Psoas muscle (tissue), 8 donors: ENCODE data around the gene NCDN. TPM values are rescaled to one million over a fixed set of nuclear protein-coding genes. Genes with fewer than 3 reads are reported as not detected.

ENCODE experiments used
- ATAC-seq, 4 donors: fragments of 200-7000 bp; cut with Tn5 transposase; one replicate each; pipeline ENCODE4 v1.9.1; 2020; ENCODE audit warnings: moderate library complexity in 3 of 4, mild to moderate bottlenecking in 2 of 4
- DNase-seq, 2 donors: peaks; one replicate each; pipeline ENCODE4 v3.0.0-alpha.2; 2020
- H3K27ac ChIP-seq: fragments of 200-600 bp; one replicate; pipeline ENCODE4 v1.8.0; 2022
- H3K27me3 ChIP-seq, 3 donors: fragments of 200-600 bp in 1 of 3; one replicate each; pipeline versions ENCODE4 v1.6.1 to v1.8.0; 2013 to 2022; ENCODE audit warnings: low read length in 2 of 3, mild to moderate bottlenecking in 2 of 3, moderate library complexity in 1 of 3; ENCODE audit not compliant: insufficient read depth in 3 of 3
- H3K36me3 ChIP-seq, 2 donors: fragments of 200-600 bp in 1 of 2; one replicate each; pipeline versions ENCODE4 v1.6.1 to v1.8.0; 2013 to 2022; ENCODE audit warnings: low read depth in 1 of 2, mild to moderate bottlenecking in 1 of 2, moderate library complexity in 1 of 2; ENCODE audit not compliant: insufficient read depth in 1 of 2
- H3K4me1 ChIP-seq: fragments of 200-600 bp; one replicate; pipeline ENCODE4 v1.8.0; 2022
- H3K4me3 ChIP-seq: fragments of 200-600 bp; one replicate; pipeline ENCODE4 v1.8.0; 2022; ENCODE audit warnings: mild to moderate bottlenecking
- H3K9me3 ChIP-seq: fragments of 200-600 bp; one replicate; pipeline ENCODE4 v1.8.0; 2022
- WGBS, 3 donors: extraction: QIAGEN DNeasy Blood & Tissue Kit; methylation state at CpG; one replicate each; pipeline versions ENCODE4 v1.1.6 to v1.1.7; 2013; 5-methylcytosine and 5-hydroxymethylcytosine counted together
- intact Hi-C, 2 donors: fragments of 100-400 bp; cut with DNase I; formaldehyde crosslinking; loops; one replicate each; pipeline versions ENCODE4 v1.11.0 to v1.14.2; 2022
- polyA plus RNA-seq, 3 donors: library from polyadenylated mRNA; stranded (reverse); fragments of 200-250 nt; gene quantifications; one replicate each; pipeline ENCODE4 v1.2.3, GENCODE V29; 2013
- total RNA-seq, 4 donors: library from RNA; stranded (reverse); fragmentation: NEBNext Ultra II Directional in 2 of 4; extraction: Animal tissue kit (Norgen Biotek cat#: 25700) in 2 of 4; gene quantifications; one replicate each; pipeline versions ENCODE4 v1.2.1 to v1.2.4, GENCODE V29; 2021 to 2023
- TF ChIP-seq, protein P1 (sequence below): fragments of 200-600 bp; IDR thresholded peaks from one replicate; pipeline ENCODE4 v1.8.0; 2022; ENCODE audit warnings: antibody characterized with exemption
- donor health status: healthy with polysubstance abuse.
- donor health status: DM: no; HTN: no; CAD: no; lungs with moderate emphysema.
- donor health status: Bipolar disorder and iron deficiency.
- donor health status: healthy.
- donor health status: DM: yes; HTN: yes; CAD: no.
- donor health status: DM: no; HTN: no; CAD: no.
- donor health status: DM: no; HTN: no; CAD: no.
- donor health status: DM: yes; HTN: yes; CAD: no.

NCDN gene
- total and polyA plus RNA-seq, 7 donors, result 6.8 to 23.1 (median 13.9) TPM

- H3K9me3 ChIP-seq, result no peaks in the 10 kb centered on the region
- ATAC-seq (no peak), DNase-seq (no peak)
- WGBS, 3 donors, result 91 to 93% (median 92%) methylated on average over 2 of the region's 2 CpGs
- no peaks in the 10 kb centered on the region for H3K36me3 ChIP-seq
- H3K4me1 ChIP-seq, result peaks cover 64% of the 10 kb centered on the region
- intact Hi-C loops, result no loop called here
- H3K4me3 ChIP-seq, result no peak overlapping the region
- no peaks in the 10 kb centered on the region for H3K27me3 ChIP-seq
- TF ChIP-seq, protein P1, sequence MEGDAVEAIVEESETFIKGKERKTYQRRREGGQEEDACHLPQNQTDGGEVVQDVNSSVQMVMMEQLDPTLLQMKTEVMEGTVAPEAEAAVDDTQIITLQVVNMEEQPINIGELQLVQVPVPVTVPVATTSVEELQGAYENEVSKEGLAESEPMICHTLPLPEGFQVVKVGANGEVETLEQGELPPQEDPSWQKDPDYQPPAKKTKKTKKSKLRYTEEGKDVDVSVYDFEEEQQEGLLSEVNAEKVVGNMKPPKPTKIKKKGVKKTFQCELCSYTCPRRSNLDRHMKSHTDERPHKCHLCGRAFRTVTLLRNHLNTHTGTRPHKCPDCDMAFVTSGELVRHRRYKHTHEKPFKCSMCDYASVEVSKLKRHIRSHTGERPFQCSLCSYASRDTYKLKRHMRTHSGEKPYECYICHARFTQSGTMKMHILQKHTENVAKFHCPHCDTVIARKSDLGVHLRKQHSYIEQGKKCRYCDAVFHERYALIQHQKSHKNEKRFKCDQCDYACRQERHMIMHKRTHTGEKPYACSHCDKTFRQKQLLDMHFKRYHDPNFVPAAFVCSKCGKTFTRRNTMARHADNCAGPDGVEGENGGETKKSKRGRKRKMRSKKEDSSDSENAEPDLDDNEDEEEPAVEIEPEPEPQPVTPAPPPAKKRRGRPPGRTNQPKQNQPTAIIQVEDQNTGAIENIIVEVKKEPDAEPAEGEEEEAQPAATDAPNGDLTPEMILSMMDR, result no peak
- H3K27ac ChIP-seq, result no peak overlapping the region
Measured at GRCh38 chr1:35536556-35537162, 20.9 kb upstream of the NCDN start.

- Histone ChIP-seq H3K36me3 (no peaks in the 10 kb centered on the region), H3K27me3 (no peaks in the 10 kb centered on the region), H3K4me3 (no peak overlapping the region), H3K4me1 (peaks cover 58% of the 10 kb centered on the region), H3K9me3 (no peaks in the 10 kb centered on the region), H3K27ac (peak overlapping the region; percentile 8)
- WGBS, 3 donors, result 97 to 98% (median 97%) methylated on average over 1 of the region's 1 CpG
- intact Hi-C loops, result no loop called here
- no peak for DNase-seq
- TF ChIP-seq, protein P1, result no peak
- ATAC-seq, result no peak
Measured at GRCh38 chr1:35537806-35538205, 19.8 kb upstream of the NCDN start.

DNA sequence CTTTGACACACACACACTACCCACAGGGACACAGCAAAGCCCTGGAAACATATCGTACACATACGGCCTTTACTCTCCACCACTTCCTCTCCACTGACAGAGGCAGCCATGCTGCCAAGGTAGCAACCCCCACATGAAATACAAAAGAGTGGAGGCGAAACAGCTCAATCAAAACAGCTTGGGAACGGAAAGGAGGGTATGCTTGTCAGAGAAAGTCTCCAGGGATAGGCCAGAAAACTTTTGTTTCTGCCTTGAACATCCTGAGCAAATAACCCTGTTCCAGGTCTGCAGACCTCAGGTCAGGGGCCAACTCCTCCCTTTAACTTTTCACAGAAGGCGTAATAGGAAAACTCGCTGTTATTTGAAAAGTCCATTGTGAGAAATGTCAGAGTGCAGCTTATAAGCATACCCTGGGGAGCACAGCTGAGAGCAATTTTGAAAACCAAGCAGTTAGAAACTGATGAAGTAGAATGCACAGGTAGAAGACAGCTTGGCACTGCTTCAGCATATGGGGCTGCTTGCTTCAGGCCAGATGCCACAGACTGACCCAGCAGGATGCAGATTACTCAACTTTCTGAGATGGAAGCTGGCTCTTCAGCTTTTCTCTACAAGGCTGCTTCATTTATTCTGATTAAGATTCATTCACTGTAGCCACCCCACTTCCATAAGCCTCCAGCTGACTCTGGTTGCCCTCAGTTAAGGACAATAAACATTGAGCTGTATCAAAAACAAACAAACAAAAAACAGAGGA lies 18.4 kb upstream of the NCDN start:
- intact Hi-C loops, result no loop called here
- no peaks in the 10 kb centered on the region for H3K9me3 ChIP-seq
- no peak overlapping the region for H3K4me3 ChIP-seq
- ATAC-seq, result peak in 2 of 4 donors; percentile 31 to 44
- H3K4me1 ChIP-seq, result peaks cover 54% of the 10 kb centered on the region
- 60 to 79% (median 66%) methylated on average over 6 of the region's 6 CpGs for WGBS, 3 donors
- peak overlapping the region; percentile 42 for H3K27ac ChIP-seq
- H3K36me3 ChIP-seq, result no peaks in the 10 kb centered on the region
- H3K27me3 ChIP-seq, result no peaks in the 10 kb centered on the region
- TF ChIP-seq, protein P1, result no peak
- DNase-seq, result no peak

DNA sequence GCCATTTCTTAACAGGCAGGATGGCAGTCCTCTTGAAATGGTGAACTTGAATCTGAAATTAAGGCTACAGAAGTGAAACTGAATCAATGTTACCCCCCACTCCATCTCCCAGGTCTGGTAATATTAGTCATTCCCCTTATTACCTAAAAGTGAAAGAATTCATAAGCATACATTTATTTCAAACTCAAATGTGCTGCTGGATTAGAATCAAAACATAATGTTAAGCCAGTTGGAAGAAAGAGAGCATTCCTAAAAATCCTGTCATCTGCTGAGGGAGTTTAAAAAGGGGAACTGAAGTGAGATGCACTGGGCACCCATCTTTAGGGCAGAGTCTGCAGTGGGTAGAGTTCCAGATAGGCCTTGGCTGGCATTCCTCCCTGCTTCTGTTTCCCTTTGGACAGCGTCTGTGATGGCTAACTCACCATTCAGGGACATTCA lies 17.8 kb upstream of the NCDN start:
- Histone ChIP-seq H3K4me3 (no peak overlapping the region), H3K4me1 (peaks cover 53% of the 10 kb centered on the region), H3K9me3 (no peaks in the 10 kb centered on the region), H3K27ac (peak overlapping the region; percentile 42), H3K27me3 (no peaks in the 10 kb centered on the region), H3K36me3 (peaks cover 0 to 4% of the 10 kb centered on the region in 2 donors)
- 0 to 11% (median 5%) methylated on average over 1 of the region's 1 CpG for WGBS, 3 donors
- ATAC-seq (peak in 1 of 4 donors; percentile 51), DNase-seq (no peak)
- intact Hi-C loops, result no loop called here
- TF ChIP-seq, protein P1, result no peak
